ENCODE measurements around the gene CAGE1.

Gene CAGE1

GRCh38 chr6:7314414-7314813, 75.1 kb downstream of the CAGE1 start:
- H3K4me3 ChIP-seq (ENCODE audit: low read depth, low read length) = no peak overlapping the region
- TF ChIP-seq CTCF (IDR thresholded peaks at IDR 0.05; ENCODE audit: low read depth, low read length) = no peak

GRCh38 chr6:7313505-7314165, 75.9 kb downstream of the CAGE1 start:
- H3K4me3 ChIP-seq (ENCODE audit: low read depth, low read length) = peak overlapping the region; percentile 96
- no peak for TF ChIP-seq CTCF (IDR thresholded peaks at IDR 0.05; ENCODE audit: low read depth, low read length)

GRCh38 chr6:7312616-7313504, 76.7 kb downstream of the CAGE1 start, which contains the start of gene SSR1:
SSR1 (minus strand) TSS chr6:7313199; CDS start chr6:7313120, 79 bp downstream.
- H3K4me3 ChIP-seq (ENCODE audit: low read depth, low read length) = peak within 1 kb of the TSS; percentile 96
- TF ChIP-seq CTCF (IDR thresholded peaks at IDR 0.05; ENCODE audit: low read depth, low read length) = no peak

GRCh38 chr6:7311917-7312615, 77.5 kb downstream of the CAGE1 start:
- peak overlapping the region; percentile 96 for H3K4me3 ChIP-seq (ENCODE audit: low read depth, low read length)
- TF ChIP-seq CTCF (IDR thresholded peaks at IDR 0.05; ENCODE audit: low read depth, low read length) = no peak

GRCh38 chr6:7311176-7311575, 78.4 kb downstream of the CAGE1 start:
- peak overlapping the region; percentile 96 for H3K4me3 ChIP-seq (ENCODE audit: low read depth, low read length)
- TF ChIP-seq CTCF (IDR thresholded peaks at IDR 0.05; ENCODE audit: low read depth, low read length) = no peak

GRCh38 chr6:7309050-7309449, 80.5 kb downstream of the CAGE1 start:
- TF ChIP-seq CTCF (IDR thresholded peaks at IDR 0.05; ENCODE audit: low read depth, low read length) = no peak

More at GRCh38 chr6:7309050-7309449, 80.5 kb downstream of the CAGE1 start:
- no peak overlapping the region for H3K4me3 ChIP-seq (ENCODE audit: low read depth, low read length)

All from WI38 (cell line).